HL-60 (cell line): ENCODE results near the gene MPP4.

Experiments
- POLR2AphosphoS5 ChIP-seq: IDR thresholded peaks from 2 replicates; pipeline ENCODE4 v1.6.1; 2012; ENCODE audit warnings: low read depth
- SPI1 ChIP-seq: IDR thresholded peaks from 2 replicates; pipeline ENCODE4 v1.6.1; 2012; ENCODE audit warnings: low read depth, mild to moderate bottlenecking, borderline replicate concordance
- TF ChIP-seq, protein P1 (sequence below): IDR thresholded peaks from one replicate; pipeline ENCODE4 v1.5.1; 2011; ENCODE audit warnings: low read length, control low read depth, inconsistent platforms; ENCODE audit not compliant: insufficient read depth
- TF ChIP-seq, protein P2 (sequence below): IDR thresholded peaks from 2 replicates; pipeline ENCODE4 v1.6.1; 2012; ENCODE audit warnings: low read depth; ENCODE audit not compliant: insufficient replicate concordance

DNA sequence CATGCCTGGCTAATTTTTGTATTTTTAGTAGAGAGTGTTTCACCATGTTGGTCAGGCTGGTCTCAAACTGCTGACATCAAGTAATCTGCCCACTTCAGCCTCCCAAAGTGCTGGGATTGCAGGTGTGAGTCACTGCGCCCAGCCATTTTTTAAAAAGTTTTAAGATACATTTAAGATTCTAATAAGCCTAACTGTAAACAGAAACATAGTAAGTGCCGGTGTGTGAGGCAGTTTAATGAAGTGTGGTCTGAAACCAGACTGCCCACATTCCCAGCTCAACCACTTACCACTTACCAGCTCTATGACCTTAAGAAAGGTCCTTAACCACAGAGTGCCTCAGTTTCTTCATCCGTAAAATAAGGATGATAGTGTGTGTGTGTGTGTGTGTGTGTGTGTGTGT, 97.5 kb downstream of the MPP4 start:
- TF ChIP-seq, protein P1, sequence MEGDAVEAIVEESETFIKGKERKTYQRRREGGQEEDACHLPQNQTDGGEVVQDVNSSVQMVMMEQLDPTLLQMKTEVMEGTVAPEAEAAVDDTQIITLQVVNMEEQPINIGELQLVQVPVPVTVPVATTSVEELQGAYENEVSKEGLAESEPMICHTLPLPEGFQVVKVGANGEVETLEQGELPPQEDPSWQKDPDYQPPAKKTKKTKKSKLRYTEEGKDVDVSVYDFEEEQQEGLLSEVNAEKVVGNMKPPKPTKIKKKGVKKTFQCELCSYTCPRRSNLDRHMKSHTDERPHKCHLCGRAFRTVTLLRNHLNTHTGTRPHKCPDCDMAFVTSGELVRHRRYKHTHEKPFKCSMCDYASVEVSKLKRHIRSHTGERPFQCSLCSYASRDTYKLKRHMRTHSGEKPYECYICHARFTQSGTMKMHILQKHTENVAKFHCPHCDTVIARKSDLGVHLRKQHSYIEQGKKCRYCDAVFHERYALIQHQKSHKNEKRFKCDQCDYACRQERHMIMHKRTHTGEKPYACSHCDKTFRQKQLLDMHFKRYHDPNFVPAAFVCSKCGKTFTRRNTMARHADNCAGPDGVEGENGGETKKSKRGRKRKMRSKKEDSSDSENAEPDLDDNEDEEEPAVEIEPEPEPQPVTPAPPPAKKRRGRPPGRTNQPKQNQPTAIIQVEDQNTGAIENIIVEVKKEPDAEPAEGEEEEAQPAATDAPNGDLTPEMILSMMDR, result no peak
- TF ChIP-seq, protein P2, sequence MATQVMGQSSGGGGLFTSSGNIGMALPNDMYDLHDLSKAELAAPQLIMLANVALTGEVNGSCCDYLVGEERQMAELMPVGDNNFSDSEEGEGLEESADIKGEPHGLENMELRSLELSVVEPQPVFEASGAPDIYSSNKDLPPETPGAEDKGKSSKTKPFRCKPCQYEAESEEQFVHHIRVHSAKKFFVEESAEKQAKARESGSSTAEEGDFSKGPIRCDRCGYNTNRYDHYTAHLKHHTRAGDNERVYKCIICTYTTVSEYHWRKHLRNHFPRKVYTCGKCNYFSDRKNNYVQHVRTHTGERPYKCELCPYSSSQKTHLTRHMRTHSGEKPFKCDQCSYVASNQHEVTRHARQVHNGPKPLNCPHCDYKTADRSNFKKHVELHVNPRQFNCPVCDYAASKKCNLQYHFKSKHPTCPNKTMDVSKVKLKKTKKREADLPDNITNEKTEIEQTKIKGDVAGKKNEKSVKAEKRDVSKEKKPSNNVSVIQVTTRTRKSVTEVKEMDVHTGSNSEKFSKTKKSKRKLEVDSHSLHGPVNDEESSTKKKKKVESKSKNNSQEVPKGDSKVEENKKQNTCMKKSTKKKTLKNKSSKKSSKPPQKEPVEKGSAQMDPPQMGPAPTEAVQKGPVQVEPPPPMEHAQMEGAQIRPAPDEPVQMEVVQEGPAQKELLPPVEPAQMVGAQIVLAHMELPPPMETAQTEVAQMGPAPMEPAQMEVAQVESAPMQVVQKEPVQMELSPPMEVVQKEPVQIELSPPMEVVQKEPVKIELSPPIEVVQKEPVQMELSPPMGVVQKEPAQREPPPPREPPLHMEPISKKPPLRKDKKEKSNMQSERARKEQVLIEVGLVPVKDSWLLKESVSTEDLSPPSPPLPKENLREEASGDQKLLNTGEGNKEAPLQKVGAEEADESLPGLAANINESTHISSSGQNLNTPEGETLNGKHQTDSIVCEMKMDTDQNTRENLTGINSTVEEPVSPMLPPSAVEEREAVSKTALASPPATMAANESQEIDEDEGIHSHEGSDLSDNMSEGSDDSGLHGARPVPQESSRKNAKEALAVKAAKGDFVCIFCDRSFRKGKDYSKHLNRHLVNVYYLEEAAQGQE, result no peak
- no peak for TF ChIP-seq SPI1
- TF ChIP-seq POLR2AphosphoS5, result no peak
